Endometrial microvascular endothelial cells (primary cell): ENCODE results near the gene ZNF70. TPM values are rescaled to one million over a fixed set of nuclear protein-coding genes. Genes with fewer than 3 reads are reported as not detected.

Experiments
- in situ Hi-C: cut with HindIII; loops from 2 replicates; pipeline ENCODE4 v1.10.0; 2017; ENCODE audit warnings: low sequenced_read_pairs, low pct_unique_long_range_greater_than_20kb; ENCODE audit errors: inconsistent ontology term
- total RNA-seq: library from RNA; depleted of rRNA; stranded (reverse); fragments of >200 nt; gene quantifications from one replicate; pipeline ENCODE4 v1.2.3, GENCODE V29; 2015; ENCODE audit errors: inconsistent ontology term

ZNF70 gene
- total RNA-seq, 1 donor from 2014 or later: 1.6 TPM

GRCh38 chr22:23781065-23781464 lies 30.2 kb upstream of the ZNF70 start:
- in situ Hi-C loops: no loop called here

- in situ Hi-C loops: no loop called here
Observed at GRCh38 chr22:23780146-23780748, 29.3 kb upstream of the ZNF70 start.

- in situ Hi-C loops: no loop called here
Observed at GRCh38 chr22:23779731-23780130, 28.8 kb upstream of the ZNF70 start.

GRCh38 chr22:23779083-23779482 lies 28.2 kb upstream of the ZNF70 start:
- in situ Hi-C loops: no loop called here

- in situ Hi-C loops: no loop called here
Observed at GRCh38 chr22:23778577-23778900, 27.6 kb upstream of the ZNF70 start.

- in situ Hi-C loops: no loop called here
Observed at GRCh38 chr22:23777776-23778576, 27.1 kb upstream of the ZNF70 start.

- in situ Hi-C loops: no loop called here
Observed at GRCh38 chr22:23775779-23776375, 25.0 kb upstream of the ZNF70 start.

GRCh38 chr22:23774922-23775436 lies 24.1 kb upstream of the ZNF70 start:
- in situ Hi-C loops: no loop called here

- in situ Hi-C loops: no loop called here
Observed at GRCh38 chr22:23774114-23774921, 23.4 kb upstream of the ZNF70 start.

- in situ Hi-C loops: no loop called here
Observed at GRCh38 chr22:23773483-23774113, 22.7 kb upstream of the ZNF70 start.

GRCh38 chr22:23772649-23773473 lies 21.9 kb upstream of the ZNF70 start, which contains the start of gene MMP11:
MMP11 (plus strand) TSS chr22:23772849; CDS start chr22:23772871, 22 bp downstream.
- in situ Hi-C loops: no loop called here

- in situ Hi-C loops: no loop called here
Observed at GRCh38 chr22:23772315-23772648, 21.4 kb upstream of the ZNF70 start.

- in situ Hi-C loops: no loop called here
Observed at GRCh38 chr22:23769321-23769965, 18.5 kb upstream of the ZNF70 start.

GRCh38 chr22:23767673-23768548 lies 17.0 kb upstream of the ZNF70 start, which contains the start of gene CHCHD10:
CHCHD10 (minus strand) TSS chr22:23767972; CDS start chr22:23767874, 98 bp downstream.
- in situ Hi-C loops: no loop called here

GRCh38 chr22:23767303-23767672 lies 16.4 kb upstream of the ZNF70 start:
- in situ Hi-C loops: no loop called here
